Mesendoderm (in vitro differentiated cells): ENCODE measurements around the gene OTX1. TPM values are rescaled to one million over a fixed set of nuclear protein-coding genes. Genes with fewer than 3 reads are reported as not detected.

Source experiments
- DNase-seq: peaks from one replicate; pipeline ENCODE4 v3.0.0; 2013
- H2AK5ac ChIP-seq: 2 replicates; pipeline ENCODE4 v1.6.1; 2013; ENCODE audit warnings: low read length, inconsistent platforms
- H2BK120ac ChIP-seq: 2 replicates; pipeline ENCODE4 v1.6.1; 2013; ENCODE audit warnings: low read depth, mild to moderate bottlenecking, low read length, moderate library complexity, mixed read lengths
- H2BK15ac ChIP-seq: replicated peaks from 2 replicates; pipeline ENCODE4 v1.6.1; 2013; ENCODE audit warnings: low read depth, mild to moderate bottlenecking, moderate library complexity
- H2BK5ac ChIP-seq: 2 replicates; pipeline ENCODE4 v1.6.1; 2013; ENCODE audit warnings: low read length, inconsistent platforms
- H3K18ac ChIP-seq: 2 replicates; pipeline ENCODE4 v1.6.1; 2013; ENCODE audit warnings: mild to moderate bottlenecking, low read length, mixed read lengths
- H3K23ac ChIP-seq: one replicate; pipeline ENCODE4 v1.6.1; 2013; ENCODE audit warnings: low read length
- H3K27ac ChIP-seq: 2 replicates; pipeline ENCODE4 v1.5.1; 2013; ENCODE audit warnings: low read depth, mild to moderate bottlenecking, inconsistent platforms, low read length, moderate library complexity
- H3K27me3 ChIP-seq: 2 replicates; pipeline ENCODE4 v1.6.1; 2013; ENCODE audit warnings: low read length, control low read depth, mild to moderate bottlenecking, inconsistent platforms; ENCODE audit not compliant: insufficient read depth, poor library complexity
- H3K36me3 ChIP-seq: 2 replicates; pipeline ENCODE4 v1.6.1; 2013; ENCODE audit warnings: low read length, inconsistent platforms; ENCODE audit not compliant: control insufficient read depth, insufficient read depth
- H3K4ac ChIP-seq: one replicate; pipeline ENCODE4 v1.6.1; 2013; ENCODE audit warnings: low read depth, mild to moderate bottlenecking, low read length, moderate library complexity
- H3K4me1 ChIP-seq: 2 replicates; pipeline ENCODE4 v1.6.1; 2013; ENCODE audit warnings: low read depth, low read length, inconsistent platforms; ENCODE audit not compliant: control insufficient read depth
- H3K4me2 ChIP-seq: 2 replicates; pipeline ENCODE4 v1.6.1; 2013; ENCODE audit warnings: low read length
- H3K4me3 ChIP-seq: 2 replicates; pipeline ENCODE4 v1.5.1; 2013; ENCODE audit warnings: mild to moderate bottlenecking, low read length
- H3K56ac ChIP-seq: one replicate; pipeline ENCODE4 v1.6.1; 2013; ENCODE audit warnings: low read length
- H3K79me1 ChIP-seq: 2 replicates; pipeline ENCODE4 v1.6.1; 2013; ENCODE audit warnings: low read length, inconsistent platforms
- H3K79me2 ChIP-seq: 2 replicates; pipeline ENCODE4 v1.6.1; 2013; ENCODE audit warnings: mild to moderate bottlenecking, low read length; ENCODE audit not compliant: control insufficient read depth, insufficient read depth
- H3K9ac ChIP-seq: 2 replicates; pipeline ENCODE4 v1.6.1; 2013; ENCODE audit warnings: low read length, inconsistent platforms
- H4K5ac ChIP-seq: one replicate; pipeline ENCODE4 v1.6.1; 2013; ENCODE audit warnings: low read length
- H4K8ac ChIP-seq: one replicate; pipeline ENCODE4 v1.6.1; 2013; ENCODE audit warnings: low read depth, mild to moderate bottlenecking, control low read depth, low read length, moderate library complexity
- WGBS: extraction: QIAGEN DNeasy Blood & Tissue Kit; methylation state at CpG from one replicate; pipeline ENCODE4 v1.1.7; 2013; ENCODE audit warnings: low lambda C conversion rate, missing lambda C conversion rate; ENCODE audit not compliant: insufficient coverage; ENCODE audit errors: extremely low coverage; 5-methylcytosine and 5-hydroxymethylcytosine counted together
- polyA plus RNA-seq, 2 experiments: library from polyadenylated mRNA; stranded (reverse); fragments of 200-250 nt; gene quantifications; one replicate each; pipeline ENCODE4 v1.2.3, GENCODE V29; 2013

OTX1 gene
- 0.49 TPM for polyA plus RNA-seq (2013, experiment 1 of 2)
- 0.39 TPM for polyA plus RNA-seq (2013, experiment 2 of 2)

DNA sequence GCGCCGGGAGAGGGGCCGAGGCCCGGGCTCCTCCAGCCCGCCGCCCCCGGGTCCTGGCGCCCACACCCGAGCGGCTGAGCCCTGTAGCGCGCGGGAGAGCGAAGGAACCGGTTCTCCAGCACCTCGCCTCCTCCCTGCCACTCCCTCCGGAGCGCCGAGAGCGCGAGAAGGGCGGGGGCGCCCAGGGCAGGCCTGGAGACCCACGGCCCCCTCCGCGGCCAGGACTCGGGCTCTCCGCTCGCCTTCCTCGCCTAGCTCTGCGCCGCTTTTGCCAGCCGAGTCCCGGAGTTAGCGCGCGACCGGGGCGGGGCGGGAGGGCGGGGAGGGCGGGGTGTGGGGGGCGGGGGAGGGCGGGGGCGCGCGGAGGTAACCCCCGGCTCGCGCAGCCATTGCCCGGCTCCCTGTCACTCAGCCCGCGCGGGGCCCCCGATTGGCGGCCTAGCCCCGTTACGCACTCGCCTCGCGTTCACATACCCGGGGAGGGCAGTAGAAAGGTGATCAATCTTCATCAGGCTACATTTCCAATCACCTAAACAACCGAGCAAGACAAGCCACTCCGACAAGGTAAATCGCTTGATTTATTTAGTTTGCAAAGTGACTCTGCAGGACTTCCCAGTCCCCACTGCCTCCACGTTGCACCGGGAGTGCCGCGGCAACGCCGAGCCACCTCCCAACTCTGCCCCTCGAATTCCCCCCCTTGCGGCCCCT lies at the start of gene OTX1:
TSS of gene OTX1 (plus strand) at position 497 of the 708 bp plus-strand sequence. CDS start 2,161 bp downstream, outside the sequence.
- DNase-seq, result peak; percentile 84
- Histone ChIP-seq H3K4me2 (peak within 1 kb of the TSS; percentile 98), H3K79me1 (no peaks in the 10 kb centered on the region), H3K56ac (peak within 1 kb of the TSS; percentile 90), H3K4ac (no peak within 1 kb of the TSS), H2BK120ac (no peak within 1 kb of the TSS), H3K18ac (peak within 1 kb of the TSS; percentile 33), H3K4me3 (peak within 1 kb of the TSS; percentile 71), H3K36me3 (no peaks in the 10 kb centered on the region), H2BK15ac (no peak within 1 kb of the TSS), H3K23ac (peak within 1 kb of the TSS; percentile 85), H3K4me1 (peaks cover 10% of the 10 kb centered on the region), H4K5ac (no peak within 1 kb of the TSS), H3K9ac (peak within 1 kb of the TSS; percentile 82), H2BK5ac (no peak within 1 kb of the TSS), H3K79me2 (no peaks in the 10 kb centered on the region), H3K27me3 (peaks cover 44% of the 10 kb centered on the region), H3K27ac (peak within 1 kb of the TSS; percentile 42), H2AK5ac (no peak within 1 kb of the TSS), H4K8ac (no peak within 1 kb of the TSS)
- no CpG with 5 or more reads among the region's 73 CpGs for WGBS

DNA sequence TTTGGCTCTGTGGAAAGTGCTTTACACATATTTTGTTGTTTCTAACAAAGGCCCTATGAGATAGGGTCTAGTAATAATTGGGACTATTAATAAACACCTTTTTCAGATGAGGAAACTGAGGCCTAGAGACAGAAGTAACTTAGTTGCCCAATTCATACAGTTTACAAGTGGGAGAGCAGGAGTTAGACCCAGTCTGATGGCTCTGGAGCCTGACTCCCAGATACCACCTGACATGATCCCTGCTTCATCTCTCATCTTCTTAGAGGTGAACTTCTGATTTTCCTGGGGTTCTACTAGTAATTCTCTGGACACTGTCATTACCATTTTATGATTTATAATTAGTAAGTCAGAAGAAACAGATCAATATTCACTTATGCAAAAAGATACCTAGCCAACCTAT lies 49.1 kb upstream of the OTX1 start:
- no peaks in the 10 kb centered on the region for H3K36me3 ChIP-seq
- no peak overlapping the region for H3K56ac ChIP-seq
- H2BK15ac ChIP-seq, result no peak overlapping the region
- no peak for DNase-seq
- no peaks in the 10 kb centered on the region for H3K79me2 ChIP-seq
- H3K27me3 ChIP-seq, result no peaks in the 10 kb centered on the region
- no peaks in the 10 kb centered on the region for H3K4me1 ChIP-seq
- H3K79me1 ChIP-seq, result no peaks in the 10 kb centered on the region
- H3K4ac ChIP-seq, result no peak overlapping the region
- H3K4me3 ChIP-seq, result no peak overlapping the region
- no peak overlapping the region for H3K18ac ChIP-seq
- H2AK5ac ChIP-seq, result no peak overlapping the region
- H3K9ac ChIP-seq, result no peak overlapping the region
- H4K8ac ChIP-seq, result no peak overlapping the region
- H3K23ac ChIP-seq, result no peak overlapping the region
- H2BK120ac ChIP-seq, result no peak overlapping the region
- H4K5ac ChIP-seq, result no peak overlapping the region
- H3K27ac ChIP-seq, result no peak overlapping the region
- no peak overlapping the region for H3K4me2 ChIP-seq
- H2BK5ac ChIP-seq, result no peak overlapping the region

DNA sequence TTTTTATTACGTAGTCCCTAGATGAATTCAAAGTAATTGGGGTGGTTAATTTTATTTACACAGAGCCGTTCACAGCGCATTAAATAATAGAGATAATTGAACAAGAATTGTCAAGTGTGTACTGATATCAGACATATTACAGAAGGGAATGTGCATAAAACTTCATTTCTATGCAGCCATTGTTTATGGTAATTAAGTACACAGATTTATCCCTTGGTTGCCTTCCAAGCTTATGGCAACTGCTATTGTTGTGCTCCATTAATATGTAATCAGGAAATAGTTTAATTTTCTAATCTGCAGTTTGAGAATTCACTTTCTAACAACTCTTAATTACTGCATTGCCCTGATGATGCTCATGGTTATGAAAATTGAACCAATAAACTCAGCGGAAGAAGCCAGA lies 47.3 kb upstream of the OTX1 start:
- no peak overlapping the region for H4K8ac ChIP-seq
- H3K4me1 ChIP-seq, result no peaks in the 10 kb centered on the region
- no peak overlapping the region for H3K23ac ChIP-seq
- no peak overlapping the region for H3K27ac ChIP-seq
- no peaks in the 10 kb centered on the region for H3K27me3 ChIP-seq
- no peak overlapping the region for H2BK5ac ChIP-seq
- H3K79me2 ChIP-seq, result no peaks in the 10 kb centered on the region
- no peak overlapping the region for H3K9ac ChIP-seq
- H4K5ac ChIP-seq, result no peak overlapping the region
- no peak overlapping the region for H3K56ac ChIP-seq
- no peak for DNase-seq
- no peak overlapping the region for H3K4me2 ChIP-seq
- H2AK5ac ChIP-seq, result no peak overlapping the region
- no peak overlapping the region for H3K4me3 ChIP-seq
- H3K79me1 ChIP-seq, result no peaks in the 10 kb centered on the region
- H2BK15ac ChIP-seq, result no peak overlapping the region
- H2BK120ac ChIP-seq, result no peak overlapping the region
- H3K18ac ChIP-seq, result no peak overlapping the region
- no CpG with 5 or more reads among the region's 4 CpGs for WGBS
- H3K4ac ChIP-seq, result no peak overlapping the region
- H3K36me3 ChIP-seq, result no peaks in the 10 kb centered on the region

DNA sequence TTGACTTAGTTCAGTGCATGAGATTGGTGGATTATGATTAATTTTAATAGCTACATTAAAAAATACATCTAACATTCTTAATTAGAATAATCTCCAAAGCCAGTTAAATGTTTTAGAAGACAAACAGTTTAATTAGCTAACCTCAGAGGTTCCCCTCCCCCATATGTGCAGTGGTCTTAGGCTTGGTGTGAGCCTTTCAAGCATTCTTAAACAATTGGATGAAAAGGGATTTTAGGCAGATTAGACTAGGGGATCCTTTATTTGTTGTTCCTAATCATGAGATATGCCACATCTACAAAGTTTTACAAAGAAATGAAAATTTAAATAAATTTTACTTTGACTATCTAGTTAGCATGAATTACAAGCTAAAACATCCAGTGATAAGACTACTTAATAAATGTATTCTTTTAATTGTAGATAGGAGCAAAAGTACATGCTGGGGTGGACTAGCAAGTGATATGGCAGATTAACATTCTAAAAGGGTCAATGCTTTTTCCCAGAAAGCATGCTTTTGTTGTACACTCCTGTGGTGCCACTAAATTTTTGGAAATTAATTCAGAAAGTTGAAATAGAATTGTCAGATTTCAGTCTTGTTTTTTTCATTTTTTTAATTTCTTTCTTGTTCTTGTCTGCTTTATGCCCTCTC lies 42.7 kb upstream of the OTX1 start:
- Histone ChIP-seq H3K4me2 (no peak overlapping the region), H3K36me3 (no peaks in the 10 kb centered on the region), H3K79me1 (no peaks in the 10 kb centered on the region), H3K18ac (no peak overlapping the region), H3K27ac (no peak overlapping the region), H3K4me3 (no peak overlapping the region), H4K8ac (no peak overlapping the region), H2BK120ac (no peak overlapping the region), H2AK5ac (no peak overlapping the region), H3K9ac (no peak overlapping the region), H3K56ac (no peak overlapping the region), H2BK15ac (no peak overlapping the region), H3K79me2 (no peaks in the 10 kb centered on the region), H4K5ac (no peak overlapping the region), H3K4me1 (no peaks in the 10 kb centered on the region), H3K4ac (no peak overlapping the region), H3K23ac (no peak overlapping the region), H3K27me3 (no peaks in the 10 kb centered on the region), H2BK5ac (no peak overlapping the region)
- no peak for DNase-seq

DNA sequence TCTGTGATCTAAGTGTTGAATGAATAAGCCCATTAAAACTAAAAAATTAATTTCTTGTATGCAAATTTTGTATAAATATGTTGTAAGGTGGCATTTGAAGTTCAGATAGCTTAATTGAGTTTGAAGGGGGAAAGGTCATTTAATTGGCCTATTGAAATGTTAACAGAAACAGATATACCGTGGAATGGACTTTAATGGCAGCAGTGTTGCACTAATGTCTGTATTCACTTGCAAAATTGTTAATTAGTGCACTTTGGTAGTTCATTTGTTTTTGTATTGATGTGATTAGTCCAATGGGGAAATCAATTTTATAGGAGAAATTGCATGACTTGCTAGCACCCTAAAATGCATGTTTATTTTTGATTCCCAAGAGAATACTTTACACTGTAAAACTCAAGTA lies 41.8 kb upstream of the OTX1 start:
- no peak for DNase-seq
- Histone ChIP-seq H3K4me1 (no peaks in the 10 kb centered on the region), H4K5ac (no peak overlapping the region), H3K4me2 (no peak overlapping the region), H3K79me2 (no peaks in the 10 kb centered on the region), H2BK120ac (no peak overlapping the region), H4K8ac (no peak overlapping the region), H3K9ac (no peak overlapping the region), H2BK5ac (no peak overlapping the region), H3K56ac (no peak overlapping the region), H3K4ac (no peak overlapping the region), H3K4me3 (no peak overlapping the region), H3K36me3 (no peaks in the 10 kb centered on the region), H3K79me1 (no peaks in the 10 kb centered on the region), H3K27ac (no peak overlapping the region), H3K23ac (no peak overlapping the region), H2AK5ac (no peak overlapping the region), H3K18ac (no peak overlapping the region), H2BK15ac (no peak overlapping the region), H3K27me3 (no peaks in the 10 kb centered on the region)
- WGBS, result no CpG with 5 or more reads among the region's 1 CpG

DNA sequence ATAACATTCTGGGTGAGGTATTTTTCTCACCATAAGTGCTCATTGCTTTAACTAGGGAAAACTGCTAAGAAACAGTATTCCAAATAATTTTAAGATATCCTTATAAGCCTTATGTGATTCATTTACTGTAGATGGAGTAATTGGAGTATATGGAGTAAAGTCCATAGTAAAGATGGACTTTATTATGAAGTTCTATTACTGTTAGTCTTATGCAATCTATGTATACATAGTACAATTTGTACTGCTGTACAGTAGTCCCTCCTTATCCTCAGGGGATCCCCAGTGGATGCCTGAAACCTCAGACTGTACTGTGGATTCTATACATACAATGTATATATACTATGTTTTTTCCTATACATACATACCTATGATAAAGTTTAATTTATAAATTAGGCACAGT lies 41.1 kb upstream of the OTX1 start:
- Histone ChIP-seq H3K4me2 (no peak overlapping the region), H3K79me2 (no peaks in the 10 kb centered on the region), H4K5ac (no peak overlapping the region), H2BK5ac (no peak overlapping the region), H3K79me1 (no peaks in the 10 kb centered on the region), H3K4me1 (no peaks in the 10 kb centered on the region), H3K18ac (no peak overlapping the region), H4K8ac (no peak overlapping the region), H3K36me3 (no peaks in the 10 kb centered on the region), H3K27me3 (no peaks in the 10 kb centered on the region), H2BK15ac (no peak overlapping the region), H2BK120ac (no peak overlapping the region), H2AK5ac (no peak overlapping the region), H3K56ac (no peak overlapping the region), H3K4me3 (no peak overlapping the region), H3K4ac (no peak overlapping the region), H3K9ac (no peak overlapping the region), H3K23ac (no peak overlapping the region), H3K27ac (no peak overlapping the region)
- no peak for DNase-seq
